Liver (tissue), 3 donors: ENCODE results near the gene ACYP1.

Experiments
- ATF3 ChIP-seq: IDR thresholded peaks from 2 replicates; pipeline ENCODE4 v1.6.1; 2016; ENCODE audit warnings: antibody characterized with exemption
- FOXA1 ChIP-seq: IDR thresholded peaks from 2 replicates; pipeline ENCODE4 v1.6.1; 2016; ENCODE audit warnings: antibody characterized with exemption
- GABPA ChIP-seq, 2 donors: IDR thresholded peaks in 1 of 2; conservative IDR thresholded peaks in 1 of 2; 2 replicates each; pipeline ENCODE4 v1.6.1; 2016; ENCODE audit warnings: antibody characterized with exemption in 2 of 2, mild to moderate bottlenecking in 1 of 2, moderate library complexity in 1 of 2
- JUND ChIP-seq, 2 donors: IDR thresholded peaks; 2 replicates each; pipeline ENCODE4 v1.6.1; 2016; ENCODE audit warnings: antibody characterized with exemption in 2 of 2
- MAX ChIP-seq: IDR thresholded peaks from 2 replicates; pipeline ENCODE4 v1.6.1; 2016; ENCODE audit warnings: antibody characterized with exemption
- NR2F2 ChIP-seq: IDR thresholded peaks from 2 replicates; pipeline ENCODE4 v1.6.1; 2016; ENCODE audit warnings: antibody characterized with exemption
- RAD21 ChIP-seq, 2 donors: IDR thresholded peaks; 2 replicates each; pipeline ENCODE4 v1.6.1; 2016; ENCODE audit warnings: antibody characterized with exemption in 2 of 2, mild to moderate bottlenecking in 2 of 2
- REST ChIP-seq: IDR thresholded peaks from 2 replicates; pipeline ENCODE4 v1.6.1; 2016; ENCODE audit warnings: antibody characterized with exemption, mild to moderate bottlenecking
- RXRA ChIP-seq, 2 donors: IDR thresholded peaks; 2 replicates each; pipeline ENCODE4 v1.6.1; 2017 to 2018; ENCODE audit warnings: antibody characterized with exemption in 2 of 2, mild to moderate bottlenecking in 1 of 2
- SP1 ChIP-seq: IDR thresholded peaks from 2 replicates; pipeline ENCODE4 v1.6.1; 2018; ENCODE audit warnings: antibody characterized with exemption, mild to moderate bottlenecking
- TAF1 ChIP-seq: conservative IDR thresholded peaks from 2 replicates; pipeline ENCODE4 v1.6.1; 2016; ENCODE audit warnings: antibody characterized with exemption, mild to moderate bottlenecking
- YY1 ChIP-seq: IDR thresholded peaks from 2 replicates; pipeline ENCODE4 v1.6.1; 2016; ENCODE audit warnings: antibody characterized with exemption, mild to moderate bottlenecking
- TF ChIP-seq, protein P1 (sequence below): fragments of 150-350 bp; IDR thresholded peaks from 2 replicates; pipeline ENCODE4 v1.5.1; 2017; ENCODE audit warnings: improper control_type of control experiment, low read depth, low read length; ENCODE audit not compliant: missing input control
- donor health status: healthy.
- donor health status: healthy.

DNA sequence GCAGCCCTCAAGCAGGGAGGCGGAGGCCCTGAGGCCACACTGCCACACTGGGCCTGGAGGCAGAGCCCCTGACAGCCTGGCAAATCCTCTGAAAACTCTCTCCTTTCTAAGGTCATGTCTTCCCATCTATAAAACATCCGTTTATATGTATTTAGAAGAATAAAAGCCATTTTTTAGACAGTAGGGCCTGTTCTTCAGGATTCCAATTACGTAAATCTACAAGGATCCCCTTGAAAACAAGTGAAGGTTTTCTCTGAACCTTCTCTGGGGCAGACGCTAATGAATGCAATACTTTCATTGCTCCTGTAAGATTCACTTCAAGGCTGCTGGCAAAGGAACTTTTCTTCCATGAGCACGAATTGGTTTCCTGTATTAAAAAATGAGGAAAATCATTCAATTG, 48.3 kb downstream of the ACYP1 start:
- TF ChIP-seq, protein P1, sequence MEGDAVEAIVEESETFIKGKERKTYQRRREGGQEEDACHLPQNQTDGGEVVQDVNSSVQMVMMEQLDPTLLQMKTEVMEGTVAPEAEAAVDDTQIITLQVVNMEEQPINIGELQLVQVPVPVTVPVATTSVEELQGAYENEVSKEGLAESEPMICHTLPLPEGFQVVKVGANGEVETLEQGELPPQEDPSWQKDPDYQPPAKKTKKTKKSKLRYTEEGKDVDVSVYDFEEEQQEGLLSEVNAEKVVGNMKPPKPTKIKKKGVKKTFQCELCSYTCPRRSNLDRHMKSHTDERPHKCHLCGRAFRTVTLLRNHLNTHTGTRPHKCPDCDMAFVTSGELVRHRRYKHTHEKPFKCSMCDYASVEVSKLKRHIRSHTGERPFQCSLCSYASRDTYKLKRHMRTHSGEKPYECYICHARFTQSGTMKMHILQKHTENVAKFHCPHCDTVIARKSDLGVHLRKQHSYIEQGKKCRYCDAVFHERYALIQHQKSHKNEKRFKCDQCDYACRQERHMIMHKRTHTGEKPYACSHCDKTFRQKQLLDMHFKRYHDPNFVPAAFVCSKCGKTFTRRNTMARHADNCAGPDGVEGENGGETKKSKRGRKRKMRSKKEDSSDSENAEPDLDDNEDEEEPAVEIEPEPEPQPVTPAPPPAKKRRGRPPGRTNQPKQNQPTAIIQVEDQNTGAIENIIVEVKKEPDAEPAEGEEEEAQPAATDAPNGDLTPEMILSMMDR: no peak
- TF ChIP-seq REST (no peak), YY1 (no peak), RXRA (IDR thresholded peaks at IDR 0.05) (no peak), TAF1 (no peak), SP1 (no peak), NR2F2 (no peak), JUND (IDR thresholded peaks at IDR 0.05) (no peak), FOXA1 (no peak), ATF3 (no peak), GABPA (IDR thresholded peaks at IDR 0.05 in 1 of 2, conservative IDR thresholded peaks at IDR 0.05 in 1 of 2) (no peak), RAD21 (IDR thresholded peaks at IDR 0.05) (no peak), MAX (no peak)
